H9 (cell line): ENCODE measurements around the gene VPS13C. TPM values are rescaled to one million over a fixed set of nuclear protein-coding genes. Genes with fewer than 3 reads are reported as not detected.

Experiments used
- DNase-seq: peaks from one replicate; pipeline ENCODE4 v3.0.0-alpha.2; 2017
- H2AFZ ChIP-seq: one replicate; pipeline ENCODE4 v1.6.1; 2013; ENCODE audit warnings: mild to moderate bottlenecking, low read length, control low read depth, moderate library complexity
- H2AK5ac ChIP-seq: 2 replicates; pipeline ENCODE4 v1.6.1; 2013; ENCODE audit warnings: low read length, control low read depth, mixed read lengths; ENCODE audit not compliant: insufficient read length
- H2BK120ac ChIP-seq: one replicate; pipeline ENCODE4 v1.6.1; 2013; ENCODE audit warnings: low read depth, mild to moderate bottlenecking, low read length, control low read depth, inconsistent platforms; ENCODE audit not compliant: poor library complexity, severe bottlenecking
- H2BK12ac ChIP-seq: 2 replicates; pipeline ENCODE4 v1.6.1; 2013; ENCODE audit warnings: low read length, control low read depth, mixed read lengths, low read depth; ENCODE audit not compliant: insufficient read length
- H2BK15ac ChIP-seq: 2 replicates; pipeline ENCODE4 v1.6.1; 2013; ENCODE audit warnings: low read depth, low read length, control low read depth
- H2BK20ac ChIP-seq: one replicate; pipeline ENCODE4 v1.6.1; 2013; ENCODE audit warnings: low read depth, mild to moderate bottlenecking, low read length, control low read depth, inconsistent platforms; ENCODE audit not compliant: poor library complexity, severe bottlenecking
- H2BK5ac ChIP-seq: 2 replicates; pipeline ENCODE4 v1.6.1; 2013; ENCODE audit warnings: low read length, control low read depth, mixed read lengths; ENCODE audit not compliant: insufficient read length
- H3K14ac ChIP-seq: 2 replicates; pipeline ENCODE4 v1.6.1; 2013; ENCODE audit warnings: low read length, control low read depth; ENCODE audit not compliant: insufficient read depth
- H3K18ac ChIP-seq: 2 replicates; pipeline ENCODE4 v1.6.1; 2013; ENCODE audit warnings: low read depth, mild to moderate bottlenecking, mixed read lengths, low read length, control low read depth; ENCODE audit not compliant: insufficient read length
- H3K23ac ChIP-seq: 2 replicates; pipeline ENCODE4 v1.6.1; 2013; ENCODE audit warnings: low read length, control low read depth, mixed read lengths, low read depth; ENCODE audit not compliant: insufficient read length
- H3K23me2 ChIP-seq: 2 replicates; pipeline ENCODE4 v1.6.1; 2013; ENCODE audit warnings: low read depth, mild to moderate bottlenecking, mixed read lengths, low read length, control low read depth; ENCODE audit not compliant: insufficient read length, poor library complexity, severe bottlenecking
- H3K27ac ChIP-seq: 2 replicates; pipeline ENCODE4 v1.5.1; 2013; ENCODE audit warnings: low read length, control low read depth, mixed read lengths, low read depth; ENCODE audit not compliant: insufficient read length
- H3K27me3 ChIP-seq: 2 replicates; pipeline ENCODE4 v1.6.1; 2013; ENCODE audit warnings: low read length, control low read depth, inconsistent platforms; ENCODE audit not compliant: insufficient read depth
- H3K4ac ChIP-seq: 2 replicates; pipeline ENCODE4 v1.6.1; 2013; ENCODE audit warnings: low read depth, mild to moderate bottlenecking, control low read depth, inconsistent platforms, low read length, moderate library complexity
- H3K4me1 ChIP-seq: 2 replicates; pipeline ENCODE4 v1.6.1; 2013; ENCODE audit warnings: low read length, control low read depth, inconsistent platforms; ENCODE audit not compliant: insufficient read depth
- H3K4me2 ChIP-seq: 2 replicates; pipeline ENCODE4 v1.6.1; 2013; ENCODE audit warnings: low read length, control low read depth, mixed read lengths; ENCODE audit not compliant: insufficient read length, insufficient read depth
- H3K56ac ChIP-seq: 2 replicates; pipeline ENCODE4 v1.6.1; 2013; ENCODE audit warnings: low read depth, mild to moderate bottlenecking, mixed read lengths, low read length, control low read depth; ENCODE audit not compliant: insufficient read length
- H3K79me1 ChIP-seq: 2 replicates; pipeline ENCODE4 v1.6.1; 2013; ENCODE audit warnings: low read depth, mild to moderate bottlenecking, moderate library complexity, low read length, control low read depth, inconsistent platforms; ENCODE audit not compliant: insufficient read depth, poor library complexity, severe bottlenecking
- H3K79me2 ChIP-seq: 2 replicates; pipeline ENCODE4 v1.6.1; 2013; ENCODE audit warnings: low read length, control low read depth, inconsistent platforms; ENCODE audit not compliant: insufficient read depth
- H3K9ac ChIP-seq: 2 replicates; pipeline ENCODE4 v1.6.1; 2013; ENCODE audit warnings: low read length, control low read depth, mixed read lengths; ENCODE audit not compliant: insufficient read length; ENCODE audit errors: extremely low read depth
- H3K9me3 ChIP-seq: one replicate; pipeline ENCODE4 v1.6.1; 2013; ENCODE audit warnings: low read depth, low read length, inconsistent platforms; ENCODE audit not compliant: control insufficient read depth
- H3T11ph ChIP-seq: one replicate; pipeline ENCODE4 v1.6.1; 2013; ENCODE audit warnings: mild to moderate bottlenecking, low read length, control low read depth, inconsistent platforms
- H4K20me1 ChIP-seq: one replicate; pipeline ENCODE4 v1.6.1; 2013; ENCODE audit not compliant: control insufficient read depth, insufficient read length, insufficient read depth
- H4K5ac ChIP-seq: 2 replicates; pipeline ENCODE4 v1.6.1; 2013; ENCODE audit warnings: low read depth, mild to moderate bottlenecking, mixed read lengths, low read length, control low read depth; ENCODE audit not compliant: insufficient read length
- H4K8ac ChIP-seq: replicated peaks from 2 replicates; pipeline ENCODE4 v1.6.1; 2013; ENCODE audit warnings: low read length, control low read depth, mixed read lengths, low read depth; ENCODE audit not compliant: insufficient read length
- H4K91ac ChIP-seq: 2 replicates; pipeline ENCODE4 v1.6.1; 2013; ENCODE audit warnings: low read depth, mild to moderate bottlenecking, moderate library complexity, mixed read lengths, low read length, control low read depth; ENCODE audit not compliant: insufficient read length
- H3K27ac Mint-ChIP-seq, 3 experiments: 2 replicates in 2 of 3; 3 replicates in 1 of 3; pipeline ENCODE4 v1.8.0; 2020 to 2021; ENCODE audit warnings: mixed read lengths in 3 of 3, mild to moderate bottlenecking in 1 of 3, moderate library complexity in 1 of 3
- H3K27me3 Mint-ChIP-seq: 2 replicates; pipeline ENCODE4 v1.8.0; 2021; ENCODE audit warnings: low read depth, mild to moderate bottlenecking, moderate library complexity, mixed read lengths
- H3K36me3 Mint-ChIP-seq, 3 experiments: 2 replicates in 2 of 3; 3 replicates in 1 of 3; pipeline ENCODE4 v1.8.0; 2020 to 2021; ENCODE audit warnings: low read depth in 3 of 3, mixed read lengths in 3 of 3; ENCODE audit not compliant: insufficient read depth in 1 of 3
- H3K4me1 Mint-ChIP-seq, 2 experiments: 2 replicates each; pipeline ENCODE4 v1.8.0; 2020; ENCODE audit warnings: mixed read lengths in 2 of 2
- H3K4me3 Mint-ChIP-seq, 2 experiments: 2 replicates in 1 of 2; 3 replicates in 1 of 2; pipeline ENCODE4 v1.8.0; 2020 to 2021; ENCODE audit warnings: mild to moderate bottlenecking in 2 of 2, mixed read lengths in 2 of 2, moderate library complexity in 1 of 2
- H3K9me3 Mint-ChIP-seq, 2 experiments: 2 replicates in 1 of 2; 3 replicates in 1 of 2; pipeline ENCODE4 v1.8.0; 2020; ENCODE audit warnings: mild to moderate bottlenecking in 2 of 2, mixed read lengths in 2 of 2, moderate library complexity in 1 of 2
- CTCF ChIP-seq: fragments of 200-600 bp; sonication (generic); conservative IDR thresholded peaks from 3 replicates; pipeline ENCODE4 v1.8.0; 2021; ENCODE audit warnings: antibody characterized with exemption, mild to moderate bottlenecking
- WGBS: extraction: QIAGEN DNeasy Blood & Tissue Kit; methylation state at CpG from one replicate; pipeline ENCODE4 v1.1.7; 2013; ENCODE audit warnings: missing lambda C conversion rate, low lambda C conversion rate, mixed read lengths; ENCODE audit not compliant: insufficient read length; ENCODE audit errors: extremely low coverage; 5-methylcytosine and 5-hydroxymethylcytosine counted together
- total RNA-seq: library from RNA; stranded (reverse); gene quantifications from 2 replicates; pipeline ENCODE4 v1.2.1, GENCODE V29; 2021

The VPS13C gene
- total RNA-seq, 1 experiment from 2014 or later, result 14.2 TPM

GRCh38 chr15:62051166-62051565 lies 9.1 kb downstream of the VPS13C start:
- H3K4me2 ChIP-seq, result no peak overlapping the region
- H4K91ac ChIP-seq, result no peak overlapping the region
- H4K20me1 ChIP-seq, result no peaks in the 10 kb centered on the region
- no peak overlapping the region for H2AFZ ChIP-seq
- WGBS, result no CpG with 5 or more reads among the region's 4 CpGs
- no peak overlapping the region for H3K4me3 Mint-ChIP-seq
- no peak overlapping the region for H3K23ac ChIP-seq
- TF ChIP-seq CTCF, result no peak
- H2BK12ac ChIP-seq, result no peak overlapping the region
- no peaks in the 10 kb centered on the region for H3K27me3 Mint-ChIP-seq
- H3K18ac ChIP-seq, result no peak overlapping the region
- H3K27me3 ChIP-seq, result no peaks in the 10 kb centered on the region
- H4K8ac ChIP-seq, result no peak overlapping the region
- DNase-seq, result no peak
- no peaks in the 10 kb centered on the region for H3K4me1 ChIP-seq
- no peak overlapping the region for H3K27ac ChIP-seq
- H2BK20ac ChIP-seq, result no peak overlapping the region
- H3K9me3 Mint-ChIP-seq, result 0 out of 5 replicates have a peak, but pooled peaks cover 0 to 2% of the 10 kb centered on the region in 2 experiments
- no peak overlapping the region for H3K27ac Mint-ChIP-seq
- H3K9ac ChIP-seq, result no peak overlapping the region
- H2BK5ac ChIP-seq, result no peak overlapping the region
- no peaks in the 10 kb centered on the region for H3K4me1 Mint-ChIP-seq
- no peak overlapping the region for H4K5ac ChIP-seq
- peaks cover 2 to 3% (median 3%) of the 10 kb centered on the region in 3 experiments; a peak in 5 of 7 replicates for H3K36me3 Mint-ChIP-seq
- no peaks in the 10 kb centered on the region for H3K9me3 ChIP-seq
- H2BK120ac ChIP-seq, result no peak overlapping the region
- no peak overlapping the region for H3K4ac ChIP-seq
- no peak overlapping the region for H3K14ac ChIP-seq
- no peak overlapping the region for H3T11ph ChIP-seq
- no peak overlapping the region for H3K56ac ChIP-seq
- H3K23me2 ChIP-seq, result no peaks in the 10 kb centered on the region
- H2AK5ac ChIP-seq, result no peak overlapping the region
- 0 out of 2 replicates have a peak, but pooled peaks cover 2% of the 10 kb centered on the region for H3K79me2 ChIP-seq
- no peak overlapping the region for H2BK15ac ChIP-seq
- H3K79me1 ChIP-seq, result peaks cover 2% of the 10 kb centered on the region
